CD14-positive monocyte (primary cell): ENCODE measurements around the gene WDR86. TPM values are rescaled to one million over a fixed set of nuclear protein-coding genes. Genes with fewer than 3 reads are reported as not detected.

ENCODE experiments used
- DNase-seq, 3 donors: peaks; one replicate each; pipeline ENCODE4 v3.0.0-alpha.2; 2011 to 2022
- H2AFZ ChIP-seq: 2 replicates; pipeline ENCODE4 v1.6.0; 2012; ENCODE audit warnings: mild to moderate bottlenecking, low read depth, low read length, inconsistent platforms; ENCODE audit not compliant: insufficient read depth, poor library complexity, severe bottlenecking
- H3K27ac ChIP-seq, 2 donors: 1 replicate in 1 of 2; 2 replicates in 1 of 2; pipeline ENCODE4 v1.5.1; 2012 to 2013; ENCODE audit warnings: low read length in 2 of 2, control low read depth in 1 of 2, inconsistent platforms in 1 of 2, low read depth in 1 of 2, mild to moderate bottlenecking in 1 of 2
- H3K27me3 ChIP-seq, 2 donors: one replicate each; pipeline versions ENCODE4 v1.6.0 to v1.6.1; 2011 to 2013; ENCODE audit warnings: low read length in 2 of 2; ENCODE audit not compliant: control insufficient read depth in 2 of 2, insufficient read depth in 2 of 2
- H3K36me3 ChIP-seq, 2 donors: replicated peaks in 1 of 2; 1 replicate in 1 of 2; 2 replicates in 1 of 2; pipeline versions ENCODE4 v1.5.1 to v1.6.1; 2012 to 2013; ENCODE audit warnings: low read length in 2 of 2, control low read depth in 1 of 2, inconsistent platforms in 1 of 2, mild to moderate bottlenecking in 1 of 2; ENCODE audit not compliant: insufficient read depth in 2 of 2, control insufficient read depth in 1 of 2
- H3K4me1 ChIP-seq, 2 donors: 1 replicate in 1 of 2; 2 replicates in 1 of 2; pipeline versions ENCODE4 v1.5.1 to v1.6.1; 2012 to 2013; ENCODE audit warnings: low read length in 2 of 2, control low read depth in 1 of 2, inconsistent platforms in 1 of 2, mild to moderate bottlenecking in 1 of 2, moderate library complexity in 1 of 2; ENCODE audit not compliant: insufficient read depth in 2 of 2, control insufficient read depth in 1 of 2
- H3K4me2 ChIP-seq: replicated peaks from 2 replicates; pipeline ENCODE3; 2012; ENCODE audit warnings: low read length, moderate library complexity, mild to moderate bottlenecking; ENCODE audit not compliant: poor library complexity, severe bottlenecking; ENCODE audit errors: extremely low read depth
- H3K4me3 ChIP-seq, 3 experiments: fragments of 200-600 bp in 1 of 3; sonication (generic) in 1 of 3; replicated peaks in 1 of 3; 1 replicate in 2 of 3; 2 replicates in 1 of 3; pipeline ENCODE4 v1.5.1; 2011 to 2013; ENCODE audit warnings: low read length in 3 of 3, mild to moderate bottlenecking in 3 of 3, control low read depth in 2 of 3, low read depth in 2 of 3, inconsistent platforms in 1 of 3, moderate library complexity in 1 of 3
- H3K79me2 ChIP-seq: 2 replicates; pipeline ENCODE4 v1.6.0; 2012; ENCODE audit warnings: mild to moderate bottlenecking, control low read depth, inconsistent platforms, low read length, moderate library complexity; ENCODE audit not compliant: insufficient read depth
- H3K9ac ChIP-seq: 2 replicates; pipeline ENCODE4 v1.6.0; 2017; ENCODE audit warnings: low read length, mild to moderate bottlenecking; ENCODE audit not compliant: insufficient read depth, poor library complexity, severe bottlenecking
- H3K9me3 ChIP-seq, 2 donors: replicated peaks in 1 of 2; 1 replicate in 1 of 2; 2 replicates in 1 of 2; pipeline versions ENCODE4 v1.5.1 to v1.6.1; 2012 to 2013; ENCODE audit warnings: low read length in 2 of 2, control low read depth in 1 of 2; ENCODE audit not compliant: control insufficient read depth in 1 of 2, insufficient read depth in 1 of 2
- H4K20me1 ChIP-seq: 2 replicates; pipeline ENCODE4 v1.6.0; 2012; ENCODE audit warnings: mild to moderate bottlenecking, low read length, control low read depth, moderate library complexity; ENCODE audit not compliant: insufficient read depth
- H3K27ac Mint-ChIP-seq, 7 donors: one replicate each; pipeline ENCODE4 v1.8.0; 2020; ENCODE audit warnings: mild to moderate bottlenecking in 7 of 7, mixed read lengths in 7 of 7, moderate library complexity in 6 of 7, inconsistent platforms in 2 of 7
- H3K27me3 Mint-ChIP-seq, 3 donors: one replicate each; pipeline ENCODE4 v1.8.0; 2021 to 2022; ENCODE audit warnings: low read depth in 3 of 3, mild to moderate bottlenecking in 3 of 3, mixed read lengths in 3 of 3, moderate library complexity in 3 of 3, inconsistent platforms in 1 of 3
- H3K36me3 Mint-ChIP-seq, 2 donors: one replicate each; pipeline ENCODE4 v1.8.0; 2020; ENCODE audit warnings: mixed read lengths in 2 of 2, inconsistent platforms in 1 of 2, mild to moderate bottlenecking in 1 of 2
- H3K4me1 Mint-ChIP-seq: one replicate; pipeline ENCODE4 v1.8.0; 2020; ENCODE audit warnings: mild to moderate bottlenecking, mixed read lengths
- H3K4me3 Mint-ChIP-seq, 2 donors: one replicate each; pipeline ENCODE4 v1.8.0; 2020; ENCODE audit warnings: mild to moderate bottlenecking in 2 of 2, mixed read lengths in 2 of 2, moderate library complexity in 1 of 2
- H3K9me3 Mint-ChIP-seq, 7 donors: one replicate each; pipeline ENCODE4 v1.8.0; 2020 to 2022; ENCODE audit warnings: mixed read lengths in 7 of 7, mild to moderate bottlenecking in 6 of 7, moderate library complexity in 6 of 7, inconsistent platforms in 2 of 7
- CTCF ChIP-seq: fragments of 200-600 bp; IDR thresholded peaks from one replicate; pipeline ENCODE4 v1.8.0; 2022; ENCODE audit warnings: antibody characterized with exemption, mild to moderate bottlenecking
- WGBS: methylation state at CpG from one replicate; pipeline ENCODE4 v1.1.5; 2013; ENCODE audit warnings: missing lambda C conversion rate; ENCODE audit not compliant: insufficient coverage; 5-methylcytosine and 5-hydroxymethylcytosine counted together
- intact Hi-C, 2 donors: fragments of 100-400 bp; cut with micrococcal nuclease; formaldehyde crosslinking; loops; one replicate each; pipeline versions ENCODE4 v1.15.0 to v1.15.1; 2023
- polyA plus RNA-seq, 3 donors: library from polyadenylated mRNA; depleted of rRNA in 1 of 3; unstranded in 2 of 3; stranded (reverse) in 1 of 3; fragments of 300-500 nt in 2 of 3; fragments of >200 nt in 1 of 3; fragmentation: Illumina TruSeq in 2 of 3; gene quantifications; 1 replicate in 2 of 3; 2 replicates in 1 of 3; pipeline ENCODE4 v1.2.3, GENCODE V29; 2012 to 2021

The WDR86 gene
- polyA plus RNA-seq, 3 donors = 0.11 to 0.30 (median 0.24) TPM

DNA sequence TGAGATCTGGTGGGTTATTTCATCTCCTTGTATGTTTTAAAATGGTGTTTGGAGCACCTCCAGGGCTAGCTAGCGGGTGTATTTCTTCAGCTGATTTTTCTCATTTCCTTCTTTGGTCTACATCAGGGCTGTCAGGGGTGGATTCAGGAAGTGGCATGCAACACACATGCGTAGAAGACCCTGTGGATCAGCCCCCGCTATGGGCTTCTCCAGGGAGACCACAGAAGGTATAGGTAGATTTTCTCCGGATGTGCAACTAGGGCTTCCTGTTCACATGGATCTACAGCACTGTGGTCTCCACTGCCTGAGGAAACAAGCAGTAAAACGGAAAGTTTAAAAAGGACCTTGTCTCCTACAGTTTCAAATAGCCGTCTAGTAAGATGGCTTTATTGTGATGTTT lies 57.9 kb downstream of the WDR86 start:
- Histone ChIP-seq H3K27me3 (no peaks in the 10 kb centered on the region), H3K9ac (peak overlapping the region; percentile 6), H3K9me3 (no peaks in the 10 kb centered on the region), H3K27ac (peak overlapping the region; percentile 48 to 75), H3K79me2 (no peaks in the 10 kb centered on the region), H3K4me1 (peaks cover 27 to 29% of the 10 kb centered on the region in 2 donors), H4K20me1 (peaks cover 13% of the 10 kb centered on the region), H3K36me3 (peaks cover 44 to 82% of the 10 kb centered on the region in 2 donors), H2AFZ (peak overlapping the region; percentile 24), H3K4me2 (peak overlapping the region; percentile 39), H3K4me3 (no peak overlapping the region)
- intact Hi-C loops = loop anchor here (2.0 kb wide), 1 partner anchor 37 kb away; no protein-coding TSS in a partner anchor
- Mint-ChIP-seq H3K9me3 (no peaks in the 10 kb centered on the region), H3K4me3 (peak overlapping the region; percentile 65 to 68), H3K36me3 (peaks cover 59 to 77% of the 10 kb centered on the region in 2 donors), H3K27me3 (peaks cover 0 to 3% (median 2%) of the 10 kb centered on the region in 3 donors), H3K4me1 (peaks cover 28% of the 10 kb centered on the region), H3K27ac (peak overlapping the region; percentile 65 to 91 (median 82))
- TF ChIP-seq CTCF = no peak
- 10% methylated on average over 2 of the region's 6 CpGs for WGBS
- peak in 2 of 3 donors; percentile 46 to 61 for DNase-seq

DNA sequence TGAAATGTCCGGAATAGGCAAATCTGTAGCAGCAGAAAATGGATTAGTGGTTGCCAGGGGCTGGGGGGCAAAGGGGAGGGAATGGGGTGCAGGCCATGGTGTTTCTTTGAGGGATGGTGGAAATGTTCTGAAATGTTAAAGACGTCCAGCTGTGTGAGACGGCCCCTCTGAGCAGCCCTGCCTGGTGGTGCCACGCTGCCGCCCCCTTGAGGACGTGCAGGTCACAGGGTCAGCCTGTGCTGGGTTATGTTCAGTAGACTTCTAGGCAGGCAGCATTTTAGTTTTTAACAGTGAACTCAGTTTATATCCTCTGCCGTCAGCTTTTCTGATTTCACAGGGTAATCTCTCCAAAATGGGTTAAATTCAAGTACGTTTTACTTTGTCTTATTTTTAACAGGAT lies 58.8 kb downstream of the WDR86 start:
- H3K4me1 Mint-ChIP-seq = peaks cover 28% of the 10 kb centered on the region

More for the DNA sequence above, 58.8 kb downstream of the WDR86 start:
- H3K27me3 Mint-ChIP-seq = peaks cover 0 to 3% (median 2%) of the 10 kb centered on the region in 3 donors
- Histone ChIP-seq H3K79me2 (no peaks in the 10 kb centered on the region), H3K4me2 (no peak overlapping the region), H3K9me3 (no peaks in the 10 kb centered on the region), H3K36me3 (peaks cover 46 to 81% of the 10 kb centered on the region in 2 donors), H3K9ac (no peak overlapping the region), H3K27ac (peak overlapping the region in 1 of 2 donors; percentile 75), H4K20me1 (peaks cover 13% of the 10 kb centered on the region), H3K4me1 (peaks cover 27 to 29% of the 10 kb centered on the region in 2 donors), H3K4me3 (no peak overlapping the region), H2AFZ (no peak overlapping the region), H3K27me3 (no peaks in the 10 kb centered on the region)
- WGBS = 75% methylated on average over 6 of the region's 8 CpGs
- intact Hi-C loops = loop anchor here (2.0 kb wide), 1 partner anchor 36 kb away; no protein-coding TSS in a partner anchor
- H3K9me3 Mint-ChIP-seq = no peaks in the 10 kb centered on the region
- H3K36me3 Mint-ChIP-seq = peaks cover 58 to 76% of the 10 kb centered on the region in 2 donors
- H3K27ac Mint-ChIP-seq = peak overlapping the region in 5 of 7 donors; percentile 81 to 91 (median 88)
- no peak for TF ChIP-seq CTCF
- no peak overlapping the region for H3K4me3 Mint-ChIP-seq
- DNase-seq = peak in 1 of 3 donors; percentile 14
